Mesendoderm (in vitro differentiated cells): Measurements from ENCODE around the gene CMKLR1.

Experiments used
- DNase-seq: peaks from one replicate; pipeline ENCODE4 v3.0.0; 2013
- H2AK5ac ChIP-seq: 2 replicates; pipeline ENCODE4 v1.6.1; 2013; ENCODE audit warnings: low read length, inconsistent platforms
- H2BK120ac ChIP-seq: 2 replicates; pipeline ENCODE4 v1.6.1; 2013; ENCODE audit warnings: low read depth, mild to moderate bottlenecking, low read length, moderate library complexity, mixed read lengths
- H2BK15ac ChIP-seq: replicated peaks from 2 replicates; pipeline ENCODE4 v1.6.1; 2013; ENCODE audit warnings: low read depth, mild to moderate bottlenecking, moderate library complexity
- H2BK5ac ChIP-seq: 2 replicates; pipeline ENCODE4 v1.6.1; 2013; ENCODE audit warnings: low read length, inconsistent platforms
- H3K18ac ChIP-seq: 2 replicates; pipeline ENCODE4 v1.6.1; 2013; ENCODE audit warnings: mild to moderate bottlenecking, low read length, mixed read lengths
- H3K23ac ChIP-seq: one replicate; pipeline ENCODE4 v1.6.1; 2013; ENCODE audit warnings: low read length
- H3K27ac ChIP-seq: 2 replicates; pipeline ENCODE4 v1.5.1; 2013; ENCODE audit warnings: low read depth, mild to moderate bottlenecking, inconsistent platforms, low read length, moderate library complexity
- H3K27me3 ChIP-seq: 2 replicates; pipeline ENCODE4 v1.6.1; 2013; ENCODE audit warnings: low read length, control low read depth, mild to moderate bottlenecking, inconsistent platforms; ENCODE audit not compliant: insufficient read depth, poor library complexity
- H3K36me3 ChIP-seq: 2 replicates; pipeline ENCODE4 v1.6.1; 2013; ENCODE audit warnings: low read length, inconsistent platforms; ENCODE audit not compliant: control insufficient read depth, insufficient read depth
- H3K4ac ChIP-seq: one replicate; pipeline ENCODE4 v1.6.1; 2013; ENCODE audit warnings: low read depth, mild to moderate bottlenecking, low read length, moderate library complexity
- H3K4me1 ChIP-seq: 2 replicates; pipeline ENCODE4 v1.6.1; 2013; ENCODE audit warnings: low read depth, low read length, inconsistent platforms; ENCODE audit not compliant: control insufficient read depth
- H3K4me2 ChIP-seq: 2 replicates; pipeline ENCODE4 v1.6.1; 2013; ENCODE audit warnings: low read length
- H3K4me3 ChIP-seq: 2 replicates; pipeline ENCODE4 v1.5.1; 2013; ENCODE audit warnings: mild to moderate bottlenecking, low read length
- H3K56ac ChIP-seq: one replicate; pipeline ENCODE4 v1.6.1; 2013; ENCODE audit warnings: low read length
- H3K79me1 ChIP-seq: 2 replicates; pipeline ENCODE4 v1.6.1; 2013; ENCODE audit warnings: low read length, inconsistent platforms
- H3K79me2 ChIP-seq: 2 replicates; pipeline ENCODE4 v1.6.1; 2013; ENCODE audit warnings: mild to moderate bottlenecking, low read length; ENCODE audit not compliant: control insufficient read depth, insufficient read depth
- H3K9ac ChIP-seq: 2 replicates; pipeline ENCODE4 v1.6.1; 2013; ENCODE audit warnings: low read length, inconsistent platforms
- H4K5ac ChIP-seq: one replicate; pipeline ENCODE4 v1.6.1; 2013; ENCODE audit warnings: low read length
- H4K8ac ChIP-seq: one replicate; pipeline ENCODE4 v1.6.1; 2013; ENCODE audit warnings: low read depth, mild to moderate bottlenecking, control low read depth, low read length, moderate library complexity
- WGBS: extraction: QIAGEN DNeasy Blood & Tissue Kit; methylation state at CpG from one replicate; pipeline ENCODE4 v1.1.7; 2013; ENCODE audit warnings: low lambda C conversion rate, missing lambda C conversion rate; ENCODE audit not compliant: insufficient coverage; ENCODE audit errors: extremely low coverage; 5-methylcytosine and 5-hydroxymethylcytosine counted together

The CMKLR1 gene

DNA sequence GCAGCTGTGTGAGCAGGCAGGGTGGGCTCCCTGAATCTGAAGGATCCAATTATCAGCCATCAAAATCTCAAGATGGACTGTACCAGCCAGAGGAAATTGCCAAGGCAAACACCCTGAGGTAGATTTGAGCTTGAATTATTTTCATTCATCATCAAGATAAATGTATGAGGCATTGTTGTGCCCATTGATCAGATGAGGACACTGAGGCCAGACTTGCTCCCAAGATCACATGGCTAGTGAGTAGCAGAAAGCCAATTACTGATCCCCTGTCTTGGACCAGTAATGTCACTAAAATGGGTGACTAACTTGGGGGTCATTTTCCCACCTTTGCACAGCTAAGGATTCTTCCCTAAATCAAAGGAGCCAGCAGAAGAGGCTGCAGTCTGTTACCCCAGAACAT lies 20.9 kb upstream of the CMKLR1 start:
- no peak overlapping the region for H3K18ac ChIP-seq
- no peak overlapping the region for H3K4me2 ChIP-seq
- no peaks in the 10 kb centered on the region for H3K79me2 ChIP-seq
- no peak for DNase-seq
- H2BK15ac ChIP-seq, result no peak overlapping the region
- no peak overlapping the region for H3K27ac ChIP-seq
- H3K79me1 ChIP-seq, result no peaks in the 10 kb centered on the region
- H3K23ac ChIP-seq, result no peak overlapping the region
- H4K8ac ChIP-seq, result no peak overlapping the region
- no peak overlapping the region for H3K4me3 ChIP-seq
- no peak overlapping the region for H3K4ac ChIP-seq
- no peaks in the 10 kb centered on the region for H3K27me3 ChIP-seq
- H3K9ac ChIP-seq, result no peak overlapping the region
- no peak overlapping the region for H2BK120ac ChIP-seq
- H3K4me1 ChIP-seq, result peaks cover 2% of the 10 kb centered on the region
- no peaks in the 10 kb centered on the region for H3K36me3 ChIP-seq
- no peak overlapping the region for H4K5ac ChIP-seq
- H3K56ac ChIP-seq, result no peak overlapping the region
- no peak overlapping the region for H2AK5ac ChIP-seq
- no peak overlapping the region for H2BK5ac ChIP-seq

DNA sequence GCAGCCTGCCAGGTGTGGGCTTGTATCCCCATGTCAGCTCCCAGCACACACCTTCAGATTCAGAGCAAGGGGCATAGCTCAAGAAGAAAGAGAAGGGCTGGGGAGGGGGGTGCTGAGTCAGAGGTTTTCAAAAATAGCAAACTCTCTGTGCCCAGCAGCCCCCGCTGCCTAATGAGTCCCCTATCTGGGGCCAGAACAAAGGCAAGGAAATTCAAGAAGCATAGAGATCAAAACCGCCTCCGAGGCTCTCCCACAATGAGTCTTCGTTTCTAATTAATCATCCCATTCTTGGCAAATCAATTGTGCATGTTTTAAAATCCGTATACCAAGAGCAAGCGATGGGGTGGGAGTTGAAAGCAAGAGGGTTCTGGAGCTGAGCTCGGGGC lies 19.5 kb upstream of the CMKLR1 start:
- no peak overlapping the region for H2BK5ac ChIP-seq
- H3K36me3 ChIP-seq, result no peaks in the 10 kb centered on the region
- WGBS, result no CpG with 5 or more reads among the region's 7 CpGs
- H2AK5ac ChIP-seq, result no peak overlapping the region
- H3K4ac ChIP-seq, result no peak overlapping the region
- H3K18ac ChIP-seq, result no peak overlapping the region
- H2BK15ac ChIP-seq, result no peak overlapping the region
- H3K56ac ChIP-seq, result no peak overlapping the region
- H4K8ac ChIP-seq, result no peak overlapping the region
- peaks cover 2% of the 10 kb centered on the region for H3K4me1 ChIP-seq
- H3K4me3 ChIP-seq, result no peak overlapping the region
- no peak overlapping the region for H4K5ac ChIP-seq
- H3K9ac ChIP-seq, result no peak overlapping the region
- no peaks in the 10 kb centered on the region for H3K27me3 ChIP-seq
- no peak overlapping the region for H2BK120ac ChIP-seq
- no peaks in the 10 kb centered on the region for H3K79me1 ChIP-seq
- H3K4me2 ChIP-seq, result no peak overlapping the region
- H3K79me2 ChIP-seq, result no peaks in the 10 kb centered on the region
- DNase-seq, result no peak
- H3K23ac ChIP-seq, result no peak overlapping the region
- H3K27ac ChIP-seq, result no peak overlapping the region

DNA sequence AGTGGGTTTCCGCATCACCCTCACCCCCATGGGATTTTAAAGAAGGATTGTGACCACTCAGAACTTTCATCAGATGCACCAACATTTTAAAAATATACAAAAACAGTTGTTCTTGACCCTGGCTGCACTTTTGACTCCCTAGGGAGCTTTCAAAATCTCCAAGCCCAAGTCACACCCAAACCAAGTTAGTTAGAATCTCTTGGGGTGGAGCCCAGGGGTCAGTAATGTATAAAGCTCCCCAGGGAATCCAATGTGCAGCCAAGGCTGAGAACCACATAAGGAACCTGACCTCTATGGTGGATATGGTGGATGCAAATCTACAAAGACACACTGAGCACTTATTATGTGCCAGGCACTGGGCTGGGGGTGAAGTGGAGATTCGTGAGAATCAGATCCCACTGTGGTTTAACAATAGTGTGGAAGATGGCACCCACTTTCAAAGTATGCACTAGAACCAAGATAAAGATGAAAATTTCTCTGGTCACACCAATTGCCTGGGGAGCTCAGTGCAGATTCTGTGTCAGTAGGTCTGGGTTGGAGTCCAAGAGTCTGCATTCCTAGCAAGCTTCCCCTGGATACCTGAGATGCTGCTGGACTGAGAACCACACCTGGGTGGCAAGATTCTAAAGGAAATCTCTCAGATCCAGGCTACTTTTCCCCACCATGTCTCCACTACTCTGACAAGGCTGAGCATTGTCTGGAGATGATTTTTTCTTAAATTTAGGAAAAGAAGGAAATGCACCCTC lies 18.9 kb upstream of the CMKLR1 start:
- Histone ChIP-seq H3K23ac (no peak overlapping the region), H3K56ac (no peak overlapping the region), H3K36me3 (no peaks in the 10 kb centered on the region), H2BK15ac (no peak overlapping the region), H3K4me2 (no peak overlapping the region), H3K79me1 (no peaks in the 10 kb centered on the region), H3K9ac (no peak overlapping the region), H3K18ac (no peak overlapping the region), H2AK5ac (no peak overlapping the region), H3K79me2 (no peaks in the 10 kb centered on the region), H3K27me3 (no peaks in the 10 kb centered on the region), H3K4me3 (no peak overlapping the region), H3K4me1 (peaks cover 2% of the 10 kb centered on the region), H2BK5ac (no peak overlapping the region), H4K5ac (no peak overlapping the region), H4K8ac (no peak overlapping the region), H2BK120ac (no peak overlapping the region), H3K27ac (no peak overlapping the region), H3K4ac (no peak overlapping the region)
- DNase-seq, result peak; percentile 16
- no CpG with 5 or more reads among the region's 2 CpGs for WGBS

DNA sequence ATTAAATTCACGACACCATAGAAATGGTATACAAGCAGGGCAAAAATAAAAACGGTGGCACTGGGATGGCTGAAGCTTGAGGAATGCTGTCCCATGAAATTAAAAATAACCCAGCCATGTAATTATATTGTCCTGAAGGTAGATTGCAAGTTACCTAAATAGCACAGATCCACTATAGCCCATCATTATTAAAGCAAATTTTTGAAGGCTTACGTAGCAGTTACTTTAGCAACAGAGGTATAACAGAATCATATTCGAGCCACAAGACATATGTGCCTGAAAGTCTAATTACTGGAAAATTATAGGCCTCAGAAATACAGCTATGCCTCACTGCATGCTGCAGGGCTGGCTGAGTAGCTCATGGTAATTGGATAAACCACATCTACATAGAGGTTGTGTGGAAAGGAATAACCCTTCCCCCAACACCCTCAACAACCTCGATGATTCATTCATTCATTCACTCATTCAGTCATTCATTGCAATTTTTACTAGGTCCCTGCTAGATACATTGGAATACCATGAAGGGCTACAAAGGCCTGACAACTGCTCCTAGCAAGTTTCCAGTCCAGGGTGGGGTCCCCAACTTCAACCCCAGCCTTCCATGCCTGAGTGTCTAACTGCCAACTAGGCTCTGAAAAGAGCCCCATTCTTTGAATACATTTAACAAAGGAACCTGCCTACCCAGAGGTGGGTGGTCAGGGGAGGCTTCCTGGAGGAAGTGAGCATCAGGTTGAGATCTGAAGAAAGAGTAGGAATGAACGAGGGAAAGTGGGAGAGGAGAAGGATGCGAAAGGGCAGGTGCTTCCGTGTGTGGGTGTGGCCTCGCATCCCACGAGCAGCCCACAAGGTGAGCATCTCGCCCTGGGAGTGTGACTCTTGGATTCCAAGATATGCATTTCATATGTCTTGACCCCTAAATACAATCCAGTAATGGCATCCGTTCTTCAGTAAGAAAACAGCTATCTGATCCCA lies 18.0 kb upstream of the CMKLR1 start:
- no peaks in the 10 kb centered on the region for H3K27me3 ChIP-seq
- H3K79me2 ChIP-seq, result no peaks in the 10 kb centered on the region
- no CpG with 5 or more reads among the region's 12 CpGs for WGBS
- no peak overlapping the region for H3K18ac ChIP-seq
- no peak overlapping the region for H4K8ac ChIP-seq
- H2BK15ac ChIP-seq, result no peak overlapping the region
- no peak overlapping the region for H2BK120ac ChIP-seq
- no peak overlapping the region for H3K23ac ChIP-seq
- H4K5ac ChIP-seq, result no peak overlapping the region
- H3K36me3 ChIP-seq, result no peaks in the 10 kb centered on the region
- no peak overlapping the region for H3K4me2 ChIP-seq
- H3K4me1 ChIP-seq, result peaks cover 2% of the 10 kb centered on the region
- no peak overlapping the region for H3K27ac ChIP-seq
- H3K56ac ChIP-seq, result no peak overlapping the region
- H3K4me3 ChIP-seq, result no peak overlapping the region
- H2AK5ac ChIP-seq, result no peak overlapping the region
- DNase-seq, result no peak
- H3K79me1 ChIP-seq, result no peaks in the 10 kb centered on the region
- no peak overlapping the region for H3K9ac ChIP-seq
- no peak overlapping the region for H2BK5ac ChIP-seq
- no peak overlapping the region for H3K4ac ChIP-seq

DNA sequence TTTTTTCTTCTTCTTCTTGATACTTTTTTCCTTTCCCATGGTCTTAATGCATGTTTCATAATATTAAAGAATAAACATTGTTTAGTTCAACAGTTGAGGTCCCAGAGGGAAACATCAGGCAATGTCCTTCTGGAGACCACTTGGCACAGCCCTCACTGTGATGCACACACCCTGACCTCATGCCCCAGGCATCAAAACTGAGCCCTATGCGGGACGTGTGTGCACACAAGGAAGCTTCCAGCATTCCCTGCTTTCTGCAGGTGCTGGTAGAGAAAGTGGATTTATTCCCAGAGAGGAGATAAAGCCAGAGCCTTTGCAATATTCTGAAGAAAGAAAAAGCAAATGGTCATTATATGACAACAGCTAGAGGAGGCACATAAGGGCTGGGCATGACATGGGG lies 16.0 kb upstream of the CMKLR1 start:
- no CpG with 5 or more reads among the region's 2 CpGs for WGBS

More for the DNA sequence above, 16.0 kb upstream of the CMKLR1 start:
- no peak overlapping the region for H3K18ac ChIP-seq
- DNase-seq, result no peak
- no peaks in the 10 kb centered on the region for H3K79me1 ChIP-seq
- no peaks in the 10 kb centered on the region for H3K79me2 ChIP-seq
- H2BK120ac ChIP-seq, result no peak overlapping the region
- H2BK15ac ChIP-seq, result no peak overlapping the region
- no peaks in the 10 kb centered on the region for H3K36me3 ChIP-seq
- H3K56ac ChIP-seq, result no peak overlapping the region
- no peak overlapping the region for H4K8ac ChIP-seq
- H4K5ac ChIP-seq, result no peak overlapping the region
- no peaks in the 10 kb centered on the region for H3K27me3 ChIP-seq
- H3K4me3 ChIP-seq, result no peak overlapping the region
- no peak overlapping the region for H3K4ac ChIP-seq
- H3K4me1 ChIP-seq, result peaks cover 2% of the 10 kb centered on the region
- H2BK5ac ChIP-seq, result no peak overlapping the region
- no peak overlapping the region for H2AK5ac ChIP-seq
- H3K23ac ChIP-seq, result no peak overlapping the region
- no peak overlapping the region for H3K4me2 ChIP-seq
- H3K9ac ChIP-seq, result no peak overlapping the region
- no peak overlapping the region for H3K27ac ChIP-seq
